DMS 273 (cell line): ENCODE data around the gene AOAH.

Source experiments
- DNase-seq: peaks from one replicate; lab custom pipeline; 2025; ENCODE audit not compliant: unreplicated experiment; lab: John Stamatoyannopoulos, UW

Gene AOAH, protein sequence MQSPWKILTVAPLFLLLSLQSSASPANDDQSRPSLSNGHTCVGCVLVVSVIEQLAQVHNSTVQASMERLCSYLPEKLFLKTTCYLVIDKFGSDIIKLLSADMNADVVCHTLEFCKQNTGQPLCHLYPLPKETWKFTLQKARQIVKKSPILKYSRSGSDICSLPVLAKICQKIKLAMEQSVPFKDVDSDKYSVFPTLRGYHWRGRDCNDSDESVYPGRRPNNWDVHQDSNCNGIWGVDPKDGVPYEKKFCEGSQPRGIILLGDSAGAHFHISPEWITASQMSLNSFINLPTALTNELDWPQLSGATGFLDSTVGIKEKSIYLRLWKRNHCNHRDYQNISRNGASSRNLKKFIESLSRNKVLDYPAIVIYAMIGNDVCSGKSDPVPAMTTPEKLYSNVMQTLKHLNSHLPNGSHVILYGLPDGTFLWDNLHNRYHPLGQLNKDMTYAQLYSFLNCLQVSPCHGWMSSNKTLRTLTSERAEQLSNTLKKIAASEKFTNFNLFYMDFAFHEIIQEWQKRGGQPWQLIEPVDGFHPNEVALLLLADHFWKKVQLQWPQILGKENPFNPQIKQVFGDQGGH

DNA sequence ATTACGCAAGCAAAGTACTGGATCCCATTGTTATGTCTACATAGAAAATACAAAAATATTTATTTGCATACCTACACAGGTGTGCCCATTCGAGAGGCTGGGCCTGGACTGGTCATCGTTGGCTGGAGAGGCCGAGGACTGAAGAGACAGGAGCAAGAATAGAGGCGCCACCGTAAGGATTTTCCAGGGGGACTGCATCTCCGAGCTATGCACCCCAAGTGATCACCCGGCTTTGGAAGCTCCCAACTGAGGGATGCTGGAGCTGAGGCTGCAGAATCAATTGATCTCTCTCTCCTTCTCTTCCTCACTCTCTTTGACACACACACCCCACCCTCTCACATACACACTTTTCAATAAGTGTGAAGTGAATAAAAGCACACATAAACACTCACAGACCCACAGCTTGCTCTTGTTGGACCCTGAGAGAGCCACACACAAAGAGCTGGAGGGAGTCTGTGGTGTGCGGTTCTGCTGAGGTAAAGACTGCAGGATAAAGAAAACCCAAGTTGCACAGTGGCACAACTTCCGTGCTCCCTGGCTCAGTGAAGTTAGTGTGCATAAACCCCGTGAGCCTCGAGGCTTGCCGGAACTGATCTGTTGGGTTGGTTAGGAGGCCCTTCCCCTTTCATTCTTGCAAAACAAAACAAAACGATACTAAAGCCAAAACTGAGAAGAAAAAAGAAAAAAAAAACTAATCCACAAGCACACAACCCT is at the start of gene AOAH:
TSS of gene AOAH (minus strand) at position 544 of the 714 bp plus-strand sequence. CDS start at position 198, 346 bp downstream.
- DNase-seq: no peak

DNA sequence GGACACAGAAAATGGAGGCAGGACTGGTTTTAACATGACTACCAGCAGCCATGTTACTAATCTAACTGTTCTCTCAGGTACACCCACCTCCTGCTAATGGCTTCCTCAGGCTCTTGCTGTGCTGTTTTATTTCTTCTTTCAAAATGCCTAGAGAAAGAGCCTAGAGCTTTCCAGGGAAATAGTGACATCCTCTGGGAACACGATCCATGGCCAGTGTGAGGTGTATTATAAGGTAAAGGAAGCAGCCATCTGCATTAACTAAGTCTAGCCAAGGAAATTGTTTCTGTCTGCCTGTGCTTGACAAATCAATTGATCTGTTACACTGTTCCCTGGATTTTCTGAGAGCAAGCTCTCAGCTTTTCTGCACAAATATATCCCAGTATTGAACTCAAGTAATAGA is 42.2 kb upstream of the AOAH start:
- DNase-seq: no peak

DNA sequence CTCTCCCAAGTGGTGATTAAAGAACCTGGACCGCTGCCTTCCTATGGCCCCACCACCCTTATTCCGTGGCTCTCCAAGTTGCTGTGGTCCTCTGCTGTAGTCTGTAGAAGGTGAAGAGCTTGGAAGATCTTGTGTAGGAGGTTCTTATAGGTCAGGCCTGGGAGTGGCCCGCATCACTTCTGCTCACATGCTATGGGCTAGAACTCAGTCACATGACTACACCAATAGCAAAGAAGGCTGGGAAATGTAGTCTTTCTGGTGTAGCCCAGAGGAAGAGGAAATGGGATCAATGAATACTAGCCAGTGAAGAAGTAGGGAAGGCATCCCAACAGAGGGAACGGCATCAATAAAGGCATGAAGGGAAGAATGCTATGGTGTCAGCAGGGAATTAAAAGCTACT is 41.3 kb upstream of the AOAH start:
- peak; percentile 21 for DNase-seq

DNA sequence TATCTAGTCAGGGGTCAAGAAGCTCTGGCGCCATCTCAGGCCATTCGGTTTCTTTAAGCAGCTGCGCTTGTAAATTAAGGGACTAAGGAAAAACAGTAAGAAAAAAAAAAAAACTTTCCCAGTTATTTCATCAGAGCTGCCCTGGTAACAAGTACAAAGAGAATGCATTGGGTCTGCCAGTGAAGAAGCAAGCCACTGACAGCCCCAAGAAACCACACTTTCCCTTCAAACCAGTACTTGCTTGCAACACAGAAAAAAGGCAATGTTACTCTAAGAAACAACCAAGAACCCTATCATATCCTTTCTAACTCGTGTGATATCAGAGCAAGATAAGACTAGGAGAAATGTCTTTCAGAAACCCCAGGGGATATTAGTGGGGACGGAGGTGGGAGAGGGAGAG is 40.6 kb upstream of the AOAH start:
- no peak for DNase-seq

DNA sequence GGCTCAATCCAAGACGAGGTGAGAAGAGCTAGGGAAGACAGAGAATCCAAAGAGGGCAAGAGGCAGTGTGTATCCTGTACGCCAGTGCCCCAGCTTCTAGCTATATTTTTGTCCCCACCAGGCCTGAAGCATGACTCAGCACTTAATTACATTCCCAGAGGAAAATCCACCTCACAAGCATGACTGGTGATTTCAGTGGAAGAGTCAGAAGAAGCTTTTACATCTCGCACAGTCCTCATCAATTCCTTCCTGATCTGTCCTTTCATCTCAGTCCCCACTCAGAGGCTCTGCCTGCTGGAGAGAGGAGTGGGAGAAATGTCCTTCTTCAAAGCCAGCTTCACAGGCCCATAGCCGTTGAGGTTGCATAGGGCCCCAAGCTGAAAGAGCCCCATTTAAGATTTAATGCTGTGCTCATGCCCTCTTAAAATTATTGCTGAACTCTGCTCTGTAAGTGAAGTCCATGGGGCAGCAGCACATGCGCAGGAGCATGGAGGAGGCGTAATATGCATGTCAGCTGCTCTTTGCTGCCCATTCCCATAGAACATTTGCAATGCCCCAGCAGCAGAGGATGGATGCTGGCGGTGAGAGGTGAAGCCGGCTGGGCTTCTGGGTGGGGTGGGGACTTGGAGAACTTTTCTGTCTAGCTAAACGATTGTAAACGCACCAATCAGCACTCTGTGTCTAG is 39.0 kb upstream of the AOAH start:
- DNase-seq: peak; percentile 31

DNA sequence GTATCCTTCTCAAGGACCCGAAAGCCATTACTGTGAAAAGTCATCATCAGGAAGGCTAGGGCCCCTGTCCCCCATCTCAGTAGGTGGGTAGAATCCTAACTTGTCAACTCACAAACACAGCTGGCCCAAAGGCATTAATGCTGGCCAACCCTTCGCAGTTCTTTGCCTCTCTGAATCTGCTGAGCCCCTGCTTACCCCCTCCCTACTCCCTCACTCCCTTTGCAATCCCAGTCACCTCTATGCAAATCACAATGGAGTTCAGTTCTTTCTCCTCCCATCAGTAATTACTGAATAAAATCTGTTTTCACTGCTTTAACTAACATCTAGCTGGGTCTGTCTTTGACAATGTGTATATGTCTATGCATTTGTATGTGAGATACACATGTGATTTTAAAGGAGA is 38.1 kb upstream of the AOAH start:
- DNase-seq: no peak

DNA sequence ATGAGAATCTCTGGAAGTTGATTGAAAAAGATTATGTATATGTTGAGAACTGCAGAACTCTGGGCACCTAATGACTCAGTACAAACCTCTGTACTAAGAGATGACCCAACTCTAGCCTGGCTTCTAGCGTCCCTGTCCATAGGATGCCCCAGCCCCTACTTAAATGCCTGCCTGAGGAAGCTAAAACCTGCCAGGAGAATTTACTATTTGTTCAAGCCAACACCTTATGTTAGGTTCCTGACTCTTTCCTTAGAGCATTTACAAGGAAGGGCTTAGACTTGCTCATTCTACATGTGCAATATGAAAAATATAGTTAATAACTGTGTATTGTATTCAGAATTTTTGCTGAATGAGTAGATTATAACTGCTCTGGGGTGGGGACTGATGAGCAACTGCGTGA is 37.5 kb upstream of the AOAH start:
- DNase-seq: no peak

DNA sequence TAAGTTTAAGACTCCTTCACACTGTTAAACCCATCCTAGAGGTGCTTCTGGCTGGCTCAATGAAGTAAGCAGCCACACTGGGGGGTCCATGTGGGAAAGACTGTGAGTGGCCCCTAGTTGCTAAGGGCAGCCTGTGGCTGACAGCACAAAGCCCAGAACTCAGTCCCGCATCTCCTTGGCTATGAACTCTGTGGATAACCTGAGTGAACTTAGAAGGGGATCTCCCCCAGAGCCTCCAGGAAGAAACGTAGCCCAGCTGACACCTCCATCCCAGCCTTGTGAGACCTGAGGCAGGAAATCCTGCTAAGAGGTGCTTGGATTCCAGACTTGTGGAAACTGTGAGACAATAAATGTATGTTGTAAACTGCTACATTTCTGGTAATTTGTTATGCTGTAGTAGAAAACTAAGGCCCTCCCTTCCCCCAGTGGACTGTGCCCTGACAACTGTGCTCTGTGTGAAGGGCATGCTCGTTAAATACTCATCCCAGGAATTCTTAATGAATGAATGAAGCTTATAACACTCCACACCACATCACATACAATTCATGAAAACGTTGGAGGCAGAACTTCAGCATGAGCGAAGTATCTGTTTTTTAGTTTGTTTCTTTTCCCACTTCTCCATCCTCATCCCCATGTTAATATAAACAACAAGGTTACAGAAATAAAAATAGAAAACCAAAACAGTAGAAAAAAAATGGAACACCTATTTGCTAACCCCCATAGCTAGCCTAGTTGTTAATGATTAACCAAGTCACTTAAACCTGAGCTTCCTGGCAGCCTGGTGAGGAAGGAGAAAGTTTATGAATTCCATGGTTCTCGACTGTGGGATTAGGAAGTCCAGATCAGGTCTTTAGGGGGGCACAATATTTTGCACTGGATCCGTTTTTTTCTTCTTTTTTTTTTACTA is 36.8 kb upstream of the AOAH start:
- no peak for DNase-seq

DNA sequence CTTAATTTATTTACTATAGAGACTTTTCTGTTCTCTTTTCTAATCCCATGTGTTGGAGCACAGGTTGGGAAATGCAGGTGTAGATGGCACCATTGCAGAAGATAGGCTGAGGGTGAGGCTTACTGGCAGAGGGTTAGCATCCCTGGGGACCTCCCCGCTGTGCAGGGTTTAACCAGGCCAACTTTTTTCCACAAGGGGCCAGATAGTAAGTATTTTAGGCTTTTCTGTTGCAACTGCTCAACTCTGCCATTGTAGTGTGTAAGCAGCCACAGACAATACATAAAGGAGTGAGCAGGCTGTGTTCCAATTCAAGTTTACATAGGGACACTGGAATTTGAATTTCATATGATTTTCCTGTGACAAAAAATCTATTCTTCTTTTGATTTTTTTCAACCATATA is 34.6 kb upstream of the AOAH start:
- DNase-seq: no peak

DNA sequence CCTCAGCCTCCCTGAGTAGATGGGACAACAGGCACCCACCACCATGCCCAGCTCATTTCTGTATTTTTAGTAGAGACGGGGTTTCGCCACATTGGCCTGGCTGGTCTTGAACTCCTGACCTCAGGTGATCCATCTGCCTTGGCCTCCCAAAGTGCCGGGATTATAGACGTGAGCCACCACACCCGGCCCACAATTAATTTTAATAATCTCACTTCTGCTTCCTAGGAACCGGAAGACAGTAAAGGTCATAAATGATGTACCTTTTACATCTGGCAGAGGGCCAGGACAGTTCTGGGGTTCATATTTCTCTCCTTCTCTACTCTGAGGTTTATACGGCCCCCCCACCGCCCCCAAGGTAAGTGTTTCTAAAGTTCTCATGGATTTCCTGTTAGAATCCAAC is 31.2 kb upstream of the AOAH start:
- DNase-seq: no peak

DNA sequence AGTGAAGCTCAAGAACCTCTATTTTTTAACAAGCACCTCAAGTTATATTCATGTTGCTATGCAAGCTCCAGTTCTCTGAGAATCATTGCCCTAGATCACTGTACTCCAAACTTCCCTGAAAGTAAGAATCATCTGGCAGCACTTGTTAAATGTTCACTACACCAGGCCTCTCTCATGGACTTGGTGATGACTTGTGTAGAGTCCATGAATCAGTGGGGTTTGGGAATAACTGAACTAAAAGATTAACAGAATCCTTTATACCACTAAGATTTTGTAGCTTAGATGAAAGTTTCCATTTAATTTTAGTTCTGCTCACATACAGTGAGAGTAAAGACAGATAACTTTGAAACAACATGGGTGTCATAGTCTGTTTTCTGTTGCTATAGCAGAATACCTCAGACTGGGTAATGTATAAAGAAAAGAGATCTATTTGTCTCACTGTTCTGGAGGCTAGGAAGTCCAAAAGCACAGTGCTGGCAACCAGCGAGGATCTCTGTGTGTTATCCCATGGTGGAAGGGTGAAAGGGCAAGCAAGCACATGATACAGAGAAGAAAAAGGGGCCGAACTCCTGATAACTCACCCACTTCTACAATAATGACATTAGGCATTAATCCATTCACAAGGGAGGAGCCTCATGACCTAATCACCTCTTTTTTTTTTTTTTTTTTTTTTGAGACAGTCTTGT is 27.9 kb upstream of the AOAH start:
- DNase-seq: no peak

DNA sequence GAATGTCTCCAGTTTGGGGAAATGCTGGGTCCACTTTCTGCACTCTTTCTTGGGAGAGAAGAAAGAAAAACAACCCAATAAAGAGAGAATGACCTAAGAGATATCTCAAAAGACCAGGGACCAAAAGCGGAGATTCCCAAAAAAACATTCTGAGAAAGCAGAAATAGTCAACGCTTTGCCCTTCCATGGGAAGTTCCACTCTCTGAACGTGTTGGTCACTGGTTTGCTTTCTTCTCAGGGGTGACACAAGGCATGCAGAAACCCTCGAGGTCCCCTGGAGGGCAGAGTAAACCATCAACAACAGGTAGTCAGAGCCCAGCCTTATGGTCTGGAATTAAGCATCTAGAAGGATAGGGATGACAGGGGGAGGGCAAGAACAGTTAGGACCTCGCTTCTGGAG is 26.2 kb upstream of the AOAH start:
- DNase-seq: no peak

DNA sequence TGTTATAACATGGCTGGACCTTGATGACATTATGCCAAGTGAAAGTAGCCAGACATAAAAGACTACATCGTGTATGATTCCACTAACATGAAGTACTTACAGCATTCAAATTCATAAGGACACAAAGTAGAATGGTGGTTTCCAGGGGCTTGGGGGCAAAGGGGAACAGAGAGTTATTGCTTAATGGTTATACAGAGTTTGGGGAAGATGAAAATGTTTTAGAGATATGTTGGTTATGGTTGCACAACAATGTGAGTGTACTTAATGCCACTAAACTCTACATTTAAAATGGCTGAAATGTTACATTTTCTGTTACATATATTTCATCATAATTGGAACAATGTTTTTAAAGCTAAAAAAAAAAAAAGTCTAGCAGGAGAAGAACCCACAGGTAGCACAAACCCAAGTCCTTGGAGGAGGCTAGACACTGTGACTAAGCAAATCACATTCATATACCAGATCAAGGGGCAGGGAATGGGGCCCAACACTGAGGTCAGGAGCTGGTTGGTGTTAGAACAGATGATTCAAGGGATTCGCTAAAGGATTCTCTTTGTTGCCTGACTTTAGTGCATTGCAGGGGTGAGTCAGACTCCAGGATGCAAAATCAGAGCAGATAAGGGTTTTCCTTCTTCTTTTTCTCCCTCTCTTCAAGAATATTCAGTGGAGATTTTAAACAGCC is 25.1 kb upstream of the AOAH start:
- DNase-seq: no peak

DNA sequence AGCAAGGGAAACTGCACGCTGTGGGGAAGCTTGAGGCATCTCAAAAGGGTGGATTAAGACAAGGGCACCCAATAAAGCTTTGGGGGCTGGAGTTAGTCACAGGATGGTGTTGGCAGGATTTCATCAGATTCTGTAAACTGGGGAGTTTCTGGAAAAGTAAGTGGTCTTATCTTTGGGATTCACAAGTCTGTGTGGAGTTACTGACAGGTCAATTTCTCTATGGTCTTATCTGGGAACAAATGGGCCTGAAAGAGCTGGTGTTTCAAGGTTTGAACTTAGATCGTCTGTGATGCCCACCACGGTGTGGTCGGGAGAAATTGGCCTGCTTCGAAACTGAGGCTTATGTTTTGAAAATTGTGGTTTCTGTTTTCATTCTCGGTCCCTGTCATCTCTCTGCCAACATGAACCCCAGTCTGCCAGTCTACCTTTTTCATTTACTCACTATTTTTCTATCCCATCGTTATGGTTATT is 23.8 kb upstream of the AOAH start:
- no peak for DNase-seq

DNA sequence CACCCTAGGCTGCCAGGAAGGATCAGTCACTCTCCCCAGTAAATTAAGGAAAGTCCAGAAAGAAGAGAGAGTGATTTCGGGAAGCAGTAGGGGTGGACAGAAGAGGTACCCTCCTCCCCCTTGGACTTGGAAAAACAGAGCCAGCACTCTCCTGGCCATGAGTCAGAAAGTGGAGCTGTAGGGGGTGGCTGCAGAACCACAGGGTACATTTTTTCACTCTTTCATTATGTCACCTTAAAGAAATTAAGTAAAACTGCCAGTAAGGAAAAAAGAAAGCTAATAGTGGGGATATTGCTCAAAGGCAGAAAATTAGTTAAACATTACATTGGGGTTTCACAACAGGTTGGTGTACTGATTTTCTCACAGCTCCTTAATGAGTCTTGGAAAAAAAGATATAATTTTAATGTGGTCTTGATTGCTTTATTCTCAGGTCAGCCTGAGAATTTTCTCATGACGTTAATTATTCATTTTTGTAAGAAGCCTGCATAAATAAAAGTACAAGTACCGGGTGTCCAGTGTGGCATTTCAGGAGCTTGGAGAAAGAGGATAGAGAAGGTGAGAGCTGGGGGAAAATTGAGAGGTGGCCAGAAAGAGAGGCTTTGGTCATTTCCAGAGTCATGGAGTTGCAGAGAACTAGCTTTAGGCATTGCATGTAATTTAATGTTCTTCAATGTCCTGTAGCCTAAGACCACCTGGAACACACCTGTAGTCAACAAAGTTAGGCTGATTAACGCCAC is 23.2 kb upstream of the AOAH start:
- no peak for DNase-seq

DNA sequence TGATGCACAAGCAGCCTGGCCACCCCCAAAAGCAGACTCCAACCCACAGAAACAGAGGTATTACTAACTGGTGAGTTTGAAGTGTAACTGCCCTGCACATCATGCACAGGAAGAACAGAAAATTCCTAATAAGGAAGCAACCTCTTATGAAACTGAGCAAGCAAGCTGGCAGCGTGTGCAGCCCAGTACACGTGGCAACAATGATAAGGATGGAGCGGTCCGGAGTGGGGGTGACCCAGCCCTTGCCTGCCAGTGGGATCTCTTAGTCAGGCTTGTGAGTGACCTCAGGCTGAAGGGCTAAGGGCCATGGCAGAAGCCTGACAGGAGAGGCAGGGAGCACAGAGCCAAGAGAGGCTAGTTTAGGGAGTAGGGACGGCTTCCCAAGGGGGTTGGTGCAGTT is 22.1 kb upstream of the AOAH start:
- DNase-seq: no peak

DNA sequence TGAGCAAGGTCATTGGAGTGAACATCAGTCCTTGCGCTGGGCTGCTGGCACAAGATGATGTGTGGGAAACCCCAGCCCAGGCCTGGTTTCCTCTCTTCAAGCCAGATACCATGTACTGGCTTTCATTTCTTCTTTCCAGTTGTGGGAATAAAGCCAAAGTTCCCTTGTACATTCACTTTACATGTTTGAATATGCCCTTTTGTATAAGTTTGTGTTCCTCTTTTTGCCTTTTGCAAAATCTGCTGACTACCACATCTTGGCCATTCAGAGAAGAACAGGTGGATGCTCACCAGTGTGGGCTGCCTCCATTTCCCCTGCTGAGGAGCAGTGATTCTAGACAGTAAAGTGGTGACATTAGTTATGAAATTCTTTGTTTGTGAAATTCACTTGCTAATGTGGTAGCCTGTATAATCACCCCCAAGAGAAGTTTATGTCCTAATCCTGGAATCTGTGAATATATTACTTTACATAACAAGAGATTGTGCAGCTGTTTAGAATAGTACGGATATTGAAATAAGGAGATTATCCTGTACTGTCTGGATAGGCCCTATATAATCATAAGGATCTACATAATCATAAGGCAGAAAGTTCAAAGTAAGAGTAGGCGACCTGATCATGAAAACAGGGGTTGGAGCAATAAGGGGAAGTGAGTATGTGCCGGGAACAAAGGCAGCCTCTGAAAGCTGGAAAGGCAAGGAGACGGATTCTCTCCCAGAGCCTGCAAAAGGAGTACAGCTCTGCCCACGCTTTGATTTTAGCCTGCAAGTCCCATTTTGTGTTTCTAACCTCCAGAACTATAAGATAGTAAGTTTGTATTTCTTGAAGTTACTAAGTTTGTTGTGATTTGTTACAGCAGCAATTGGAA is 18.8 kb upstream of the AOAH start:
- no peak for DNase-seq

DNA sequence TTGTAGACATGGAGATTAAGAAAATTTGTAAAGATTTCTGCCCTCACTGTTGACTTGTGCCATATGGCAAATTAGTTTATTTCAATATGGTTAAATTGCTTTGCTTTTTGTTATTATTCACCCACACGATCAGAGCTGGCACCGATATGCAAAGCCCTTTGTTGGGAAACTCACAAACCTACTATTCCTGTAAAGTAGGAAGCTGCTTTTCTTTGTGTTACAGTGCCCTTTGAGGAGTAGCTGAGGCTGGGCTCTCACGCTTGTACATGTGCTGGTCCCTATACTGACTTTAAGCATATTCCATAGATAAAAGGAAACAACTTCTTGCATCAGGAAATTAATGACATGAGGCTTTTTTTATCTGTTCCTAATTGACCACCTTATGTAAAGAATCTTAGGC is 17.6 kb upstream of the AOAH start:
- DNase-seq: no peak
